ENCODE data around the gene ARL2BP. TPM values are rescaled to one million over a fixed set of nuclear protein-coding genes. Genes with fewer than 3 reads are reported as not detected.
A peak's percentile ranks its signal among the peaks of the same experiment; 100 is the strongest.

ARL2BP gene
- total and polyA plus RNA-seq, 9 of the 15 experiments (the other 6 are each of a cell fraction or from before 2014, with no cell fraction given), result 16.7 to 41.8 (median 27.2) TPM

DNA sequence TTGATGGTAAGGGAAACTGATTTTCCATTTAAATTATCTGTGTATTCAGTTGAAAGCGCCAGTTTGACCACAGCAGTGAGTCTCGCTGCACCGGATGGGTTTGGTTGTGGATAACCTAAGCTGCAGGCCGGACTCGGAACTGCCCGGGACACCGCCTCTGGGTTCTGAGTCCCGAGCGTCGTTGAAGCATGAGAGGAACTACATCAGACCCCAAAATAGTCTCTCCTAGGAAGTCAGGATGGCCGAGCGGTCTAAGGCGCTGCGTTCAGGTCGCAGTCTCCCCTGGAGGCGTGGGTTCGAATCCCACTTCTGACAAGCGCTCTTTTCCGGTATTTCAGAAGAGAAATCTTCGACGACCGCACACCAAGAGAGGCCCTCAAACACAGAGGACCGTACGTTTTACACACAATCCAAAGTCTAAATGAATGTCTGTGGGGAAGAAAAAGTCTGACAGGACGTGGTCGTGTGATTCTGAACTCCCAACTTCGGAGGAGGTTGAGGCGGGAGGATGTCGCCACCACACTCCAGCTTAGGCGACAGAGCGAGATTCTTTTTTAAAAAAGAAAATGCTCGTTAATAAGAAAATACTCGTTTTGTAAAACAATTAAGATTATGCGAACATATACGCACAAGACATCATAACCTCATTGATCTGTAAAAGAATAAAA, 54.8 kb downstream of the ARL2BP start (continued):
- TF ChIP-seq RAD21 (CRISPR knock-in tag; conservative IDR thresholded peaks at IDR 0.05 in 1 of 2, IDR thresholded peaks at IDR 0.05 in 1 of 2) (peak; percentile 6 to 34; a peak in 1 of 4 replicates), MECOM (CRISPR knock-in tag; IDR thresholded peaks at IDR 0.05) (no peak), U2AF1 (optimal IDR thresholded peaks at IDR 0.05; ENCODE audit: low read depth, low read length) (no peak), JUNB (CRISPR knock-in tag; conservative IDR thresholded peaks at IDR 0.05) (no peak), IRF1 (CRISPR knock-in tag; IDR thresholded peaks at IDR 0.05; ENCODE audit: borderline replicate concordance) (0 out of 2 replicates have a peak, but pooled peaks have one; percentile 54), MNT (conservative IDR thresholded peaks at IDR 0.05) (peak in 1 of 2 experiments; percentile 66), ZNF764 (CRISPR knock-in tag; IDR thresholded peaks at IDR 0.05; ENCODE audit: low read depth) (peak; percentile 91), MTA3 (IDR thresholded peaks at IDR 0.05; ENCODE audit: borderline replicate concordance) (no peak), ZNF274 (IDR thresholded peaks at IDR 0.05; ENCODE audit: borderline replicate concordance, low read depth, low read length) (peak; percentile 72), NCOA6 (IDR thresholded peaks at IDR 0.05) (peak; percentile 69; the same call in 1 of the 2 replicates), BRD9 (IDR thresholded peaks at IDR 0.05; ENCODE audit: low read depth, partially characterized antibody) (peak; percentile 88), CSDE1 (IDR thresholded peaks at IDR 0.05) (peak in 1 of 2 experiments; percentile 70; a peak in 1 of 4 replicates), CTBP1 (IDR thresholded peaks at IDR 0.05; ENCODE audit: borderline replicate concordance) (peak; percentile 37), SREBF1 (IDR thresholded peaks at IDR 0.05; ENCODE audit: borderline replicate concordance, low read depth, low read length) (0 out of 2 replicates have a peak, but pooled peaks have one; percentile 55), SMAD4 (CRISPR knock-in tag; conservative IDR thresholded peaks at IDR 0.05) (peak; percentile 73), HLTF (IDR thresholded peaks at IDR 0.05) (peak; percentile 94), PHTF2 (CRISPR knock-in tag; IDR thresholded peaks at IDR 0.05) (no peak), ELF2 (CRISPR knock-in tag; IDR thresholded peaks at IDR 0.05) (peak; percentile 73; the same call in 1 of the 2 replicates), TAL1 (IDR thresholded peaks at IDR 0.05) (no peak), CREBBP (IDR thresholded peaks at IDR 0.05; ENCODE audit: low read depth, low read length) (no peak), ATF4 (CRISPR knock-in tag; IDR thresholded peaks at IDR 0.05) (no peak), NR3C1 (CRISPR knock-in tag; IDR thresholded peaks at IDR 0.05) (no peak), NFYB (IDR thresholded peaks at IDR 0.05; ENCODE audit: extremely low read depth, insufficient read length) (no peak), BCOR (IDR thresholded peaks at IDR 0.05) (peak; percentile 60)
- TF ChIP-seq, protein P1, sequence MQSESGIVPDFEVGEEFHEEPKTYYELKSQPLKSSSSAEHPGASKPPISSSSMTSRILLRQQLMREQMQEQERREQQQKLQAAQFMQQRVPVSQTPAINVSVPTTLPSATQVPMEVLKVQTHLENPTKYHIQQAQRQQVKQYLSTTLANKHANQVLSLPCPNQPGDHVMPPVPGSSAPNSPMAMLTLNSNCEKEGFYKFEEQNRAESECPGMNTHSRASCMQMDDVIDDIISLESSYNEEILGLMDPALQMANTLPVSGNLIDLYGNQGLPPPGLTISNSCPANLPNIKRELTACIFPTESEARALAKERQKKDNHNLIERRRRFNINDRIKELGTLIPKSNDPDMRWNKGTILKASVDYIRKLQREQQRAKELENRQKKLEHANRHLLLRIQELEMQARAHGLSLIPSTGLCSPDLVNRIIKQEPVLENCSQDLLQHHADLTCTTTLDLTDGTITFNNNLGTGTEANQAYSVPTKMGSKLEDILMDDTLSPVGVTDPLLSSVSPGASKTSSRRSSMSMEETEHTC (IDR thresholded peaks at IDR 0.05), result peak; percentile 28; the same call in 1 of the 2 replicates

All from K562 (cell line).